ENCODE data around the gene GNG7.
"Not testable (repeated sequence)": the region's sequence is repeated elsewhere in the genome, so short reads cannot be mapped to it uniquely, and the experiment has no call there.

The GNG7 gene

DNA sequence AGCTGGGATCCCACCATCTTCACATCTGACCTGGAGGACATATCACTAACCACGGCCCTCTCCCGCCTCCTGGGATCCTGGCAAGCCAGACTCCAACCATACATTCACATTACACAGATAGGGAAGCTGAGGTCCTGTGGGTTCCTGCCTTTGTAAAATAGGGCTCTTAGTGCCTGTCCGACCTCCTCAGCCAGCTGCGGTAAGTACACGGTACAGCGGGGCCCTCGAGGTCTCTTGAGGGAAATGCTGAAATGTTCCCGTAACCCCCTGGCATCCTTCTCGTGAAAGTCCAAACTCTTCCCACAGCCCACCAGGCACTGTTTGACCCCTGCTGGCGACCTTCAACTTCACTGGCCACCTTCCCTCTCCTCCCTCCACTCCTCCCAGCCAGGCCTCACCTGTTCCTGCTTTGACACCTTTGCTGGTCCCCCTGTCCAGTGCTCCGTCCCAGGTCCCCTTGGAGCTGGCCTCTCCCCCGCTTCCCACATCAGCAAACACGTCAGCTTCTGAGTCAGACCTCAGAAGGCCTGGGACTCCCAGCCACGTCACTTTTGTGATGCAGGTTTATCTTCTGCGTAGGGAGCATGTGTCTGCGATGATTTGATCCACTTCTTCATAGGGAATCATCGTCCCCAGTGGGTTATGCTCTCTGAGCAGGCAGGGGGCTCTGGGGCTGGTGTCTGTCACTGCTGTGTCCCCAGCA, 8.8 kb upstream of the GNG7 start:
- DNase-seq: no peak

DNA sequence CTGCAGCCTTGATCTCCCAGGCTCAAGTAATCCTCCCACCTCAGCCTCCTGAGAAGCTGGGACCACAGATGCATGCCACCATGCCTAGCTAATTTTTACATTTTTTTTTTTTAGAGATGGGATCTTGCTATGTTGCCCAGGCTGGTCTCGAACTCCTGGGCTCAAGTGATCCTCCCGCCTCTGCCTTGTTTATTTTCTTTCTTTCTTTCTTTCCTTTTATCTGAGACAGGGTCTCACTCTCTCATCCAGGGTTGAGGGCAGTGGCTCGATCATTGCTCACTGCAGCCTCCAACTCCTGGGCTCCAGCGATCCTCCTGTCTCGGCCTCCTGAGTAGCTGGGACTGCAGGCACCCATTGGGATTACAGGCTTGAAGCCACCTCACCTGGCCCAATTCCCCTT, 3.8 kb upstream of the GNG7 start:
- no peak for DNase-seq

DNA sequence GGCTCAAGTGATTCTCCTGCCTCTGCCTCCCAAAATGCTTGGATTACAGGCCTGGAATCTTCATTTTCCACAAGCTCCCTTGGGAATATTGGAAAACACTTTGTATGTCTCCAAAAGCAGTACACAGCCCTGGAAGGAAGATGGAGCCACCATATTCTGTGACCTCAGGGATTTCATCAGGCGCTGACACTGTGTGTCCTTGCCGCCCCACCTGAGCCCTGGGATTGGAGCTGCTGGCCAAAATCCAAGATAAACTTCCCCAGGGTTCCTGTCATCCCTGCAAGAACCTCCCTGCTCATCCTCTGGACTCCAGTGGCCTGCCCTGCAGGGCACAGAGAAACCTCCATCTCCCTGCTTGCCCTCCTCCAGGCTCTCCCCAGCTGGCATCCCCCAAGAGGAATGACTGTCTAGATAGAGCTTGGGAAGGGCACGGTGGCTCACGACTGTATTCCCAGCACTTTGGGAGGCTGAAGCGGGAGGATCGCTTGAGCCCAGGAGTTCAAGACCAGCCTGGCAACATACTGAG, 1.3 kb upstream of the GNG7 start:
- DNase-seq: no peak

DNA sequence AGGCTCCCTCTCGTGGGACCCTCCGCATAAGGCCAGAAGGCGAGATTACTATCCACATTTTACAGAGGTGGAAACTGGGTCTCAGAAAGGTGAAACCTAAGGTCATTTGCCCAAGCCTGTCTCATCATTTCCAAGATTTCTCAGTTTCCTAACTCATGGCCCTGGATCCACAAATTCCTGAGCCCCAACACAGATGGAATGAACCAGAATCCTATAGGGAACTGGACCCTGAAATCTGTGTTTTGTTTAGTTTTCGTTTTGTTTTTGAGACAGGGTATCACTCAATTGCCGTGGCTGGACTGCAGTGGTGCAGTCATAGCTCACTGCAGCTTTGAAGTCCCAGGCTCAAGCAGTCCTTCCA, 563 bp upstream of the GNG7 start:
- no peak for DNase-seq

DNA sequence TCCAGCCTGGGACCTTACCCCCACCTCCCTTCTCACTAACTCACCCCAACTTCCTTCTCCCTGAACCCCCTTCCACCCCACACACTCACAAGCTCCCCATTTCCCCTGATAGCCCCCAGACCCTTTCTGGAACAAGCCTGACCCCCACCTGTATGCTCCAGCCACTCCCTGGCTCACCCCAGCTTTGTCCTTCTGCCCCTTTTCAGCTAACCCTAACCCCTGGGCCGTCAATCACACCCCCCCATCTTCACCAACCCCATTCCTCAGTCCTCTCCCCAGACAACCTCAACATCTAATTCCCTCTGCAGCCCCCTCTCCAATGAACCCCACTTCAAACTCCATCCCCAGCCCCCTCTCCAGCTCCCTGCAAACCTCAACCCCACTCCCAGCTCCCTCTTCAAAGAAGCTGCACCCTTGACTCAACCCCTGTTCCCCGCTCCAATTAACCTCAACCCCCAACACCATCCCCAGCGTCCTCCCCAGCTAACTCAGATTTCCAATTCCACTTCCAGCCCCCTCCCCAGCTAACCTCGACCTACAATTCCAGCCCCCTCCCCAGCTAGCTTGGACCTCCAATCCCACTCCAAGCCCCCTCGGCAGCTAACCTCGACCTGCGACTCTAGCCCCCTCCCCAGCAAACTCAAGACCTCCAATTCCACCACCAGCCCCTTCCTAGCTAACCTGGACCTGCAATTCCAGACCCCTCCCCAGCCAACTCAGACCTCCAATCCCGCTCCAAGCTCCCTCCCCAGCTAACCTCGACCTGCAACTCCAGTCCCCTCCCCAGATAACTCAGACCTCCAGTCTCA, 929 bp downstream of the GNG7 start:
- no peak for DNase-seq

DNA sequence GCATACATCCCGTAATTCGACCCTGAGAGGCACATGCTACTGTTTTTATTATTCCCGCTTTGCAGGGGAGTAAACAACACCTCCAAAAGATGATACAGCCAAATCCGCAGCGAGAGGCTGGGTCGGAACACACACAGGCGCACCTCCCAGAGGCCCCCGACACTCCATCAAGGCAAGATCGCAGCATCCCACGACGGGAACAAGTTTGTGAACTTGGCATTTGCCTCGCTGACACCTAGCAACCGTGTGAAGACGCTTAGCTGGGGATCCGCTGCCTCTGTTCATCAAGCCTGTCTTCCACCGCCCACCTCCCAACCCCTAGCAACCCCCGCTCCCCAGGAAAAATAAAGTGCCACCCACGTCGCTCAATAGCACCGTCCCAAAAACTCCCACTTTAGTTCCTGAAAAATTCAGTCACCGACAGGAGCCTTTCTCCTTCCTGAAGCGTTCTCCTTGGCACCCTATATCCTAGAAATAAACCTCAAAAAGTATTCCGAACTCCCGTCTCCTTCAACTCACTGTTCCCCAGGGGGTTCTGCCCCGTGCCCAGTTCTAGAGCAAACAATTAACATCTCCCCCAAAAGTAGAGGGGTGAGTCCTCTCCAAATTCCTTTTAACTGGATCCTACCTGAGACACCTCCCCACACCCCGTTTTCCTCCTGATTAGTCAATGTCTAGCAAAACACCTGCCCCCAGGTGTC, 1.7 kb downstream of the GNG7 start:
- no peak for DNase-seq

DNA sequence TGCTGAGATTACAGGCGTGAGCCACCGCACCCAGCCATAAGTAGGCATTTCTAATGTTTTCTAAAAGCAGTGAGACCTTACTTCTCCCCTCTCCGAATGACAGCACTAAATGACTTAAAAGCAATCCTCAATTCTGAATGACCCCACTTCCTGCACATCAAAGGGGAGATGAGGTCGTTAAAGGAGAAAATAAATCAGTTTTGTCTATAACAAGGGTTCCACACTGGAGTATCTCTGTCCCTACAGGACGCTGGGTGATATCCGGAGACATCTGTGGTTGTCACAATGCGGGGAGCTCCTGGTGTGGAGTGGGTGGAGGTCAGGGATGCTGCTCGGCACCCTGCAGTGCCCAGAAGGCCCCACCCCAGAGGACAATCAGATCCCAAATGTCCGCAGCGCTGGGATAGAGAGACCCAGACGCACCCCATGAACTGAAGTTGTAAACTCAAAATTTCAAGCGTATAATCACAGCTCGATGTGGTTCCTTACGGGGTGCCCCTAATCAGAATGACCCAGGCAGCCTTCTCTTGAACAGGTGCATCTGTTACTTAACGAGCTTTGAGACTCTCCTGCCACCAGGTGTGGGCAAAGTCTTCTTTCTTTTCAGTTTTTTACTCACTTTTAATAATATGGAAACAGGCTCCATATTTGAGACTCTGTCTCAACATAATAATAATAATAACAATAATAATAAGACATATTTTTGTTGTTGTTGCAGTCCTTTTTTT, 2.9 kb downstream of the GNG7 start:
- no peak for DNase-seq

DNA sequence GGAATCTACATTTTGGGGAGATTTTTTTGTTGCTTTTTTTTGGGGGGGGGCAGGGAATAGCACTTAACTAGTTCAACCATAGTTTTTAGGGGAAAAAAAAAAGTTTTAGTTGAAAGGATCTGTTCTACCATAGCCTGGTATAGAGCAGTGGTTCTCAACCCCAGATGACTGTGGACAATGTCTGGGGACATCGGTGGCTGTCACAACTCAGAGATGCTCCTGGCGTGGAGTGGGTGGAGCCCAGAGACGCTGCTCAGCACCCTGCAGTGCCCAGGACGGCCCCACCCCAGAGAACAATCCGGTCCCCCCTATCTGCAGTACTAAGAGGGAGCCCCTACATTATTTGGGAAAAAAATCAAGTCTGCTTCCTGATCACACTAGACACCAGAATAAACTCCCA, 8.3 kb downstream of the GNG7 start:
- no peak for DNase-seq

DNA sequence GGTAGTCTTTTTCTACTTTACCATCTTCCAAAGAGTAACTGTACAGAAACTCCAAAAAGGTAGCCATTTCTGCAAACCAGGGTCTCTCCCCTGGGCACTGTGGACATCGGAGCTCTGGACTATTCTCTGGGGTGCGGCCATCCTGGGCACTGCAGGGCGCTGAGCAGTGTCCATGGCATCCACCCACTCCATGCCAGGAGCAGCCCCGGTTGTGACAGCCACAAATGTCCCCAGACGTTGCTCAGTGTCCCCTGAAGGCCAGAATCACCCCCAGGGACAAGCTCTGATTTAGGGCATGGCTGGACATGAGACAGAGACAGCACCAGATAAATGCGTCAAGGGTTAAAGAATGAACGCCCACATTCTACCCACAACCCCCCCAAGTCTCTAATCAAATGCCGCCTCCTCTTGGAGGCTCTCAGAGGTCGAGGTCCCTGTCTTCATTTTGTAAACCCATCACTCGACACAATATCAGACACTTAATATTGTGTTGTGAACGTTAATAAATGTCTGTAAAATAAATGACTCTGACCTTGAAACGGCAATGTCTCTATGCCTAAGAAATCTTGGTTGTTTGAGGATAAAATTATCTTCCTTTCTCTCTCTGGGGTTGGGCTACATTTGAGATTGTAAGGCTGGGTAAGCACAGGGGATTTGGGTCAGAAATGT, 8.9 kb downstream of the GNG7 start:
- no peak for DNase-seq

DNA sequence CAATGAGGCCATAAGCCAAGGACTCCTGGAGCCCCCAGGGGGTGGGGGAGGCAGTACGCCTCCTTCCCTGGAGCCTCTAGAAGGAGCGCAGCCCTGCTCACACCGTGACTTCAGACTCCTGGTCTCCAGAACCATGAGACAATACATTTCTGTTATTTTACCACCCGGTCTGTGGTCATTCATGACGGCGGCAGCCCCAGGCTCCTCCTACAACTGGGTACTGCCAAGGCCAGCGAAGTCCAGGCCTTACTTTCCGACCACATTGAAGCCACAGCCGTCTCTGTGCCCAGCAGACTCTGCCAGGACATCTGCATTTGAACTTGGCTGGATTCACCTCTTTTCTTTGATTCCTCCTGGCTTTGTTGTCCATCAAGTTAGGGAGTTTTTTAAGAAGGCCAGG, 10.5 kb downstream of the GNG7 start:
- no peak for DNase-seq

DNA sequence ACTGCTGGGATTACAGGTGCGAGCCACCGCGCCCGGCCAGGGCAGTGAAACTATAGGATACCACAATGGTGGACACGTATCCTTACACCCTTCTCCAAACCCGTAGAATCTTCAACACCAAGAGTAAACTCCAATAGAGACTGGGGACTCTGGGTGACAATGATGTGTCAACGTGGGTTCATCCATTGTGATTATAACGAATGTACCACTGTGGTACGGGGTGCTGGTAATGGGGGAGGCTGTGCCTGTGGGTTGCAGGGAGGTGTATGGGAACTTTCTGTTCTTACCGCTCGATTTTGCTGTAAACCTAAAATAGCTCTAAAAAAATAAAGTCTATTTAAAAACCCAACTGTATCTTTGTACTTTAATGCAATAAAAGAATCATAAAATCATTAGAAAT, 11.6 kb downstream of the GNG7 start:
- DNase-seq: no peak

DNA sequence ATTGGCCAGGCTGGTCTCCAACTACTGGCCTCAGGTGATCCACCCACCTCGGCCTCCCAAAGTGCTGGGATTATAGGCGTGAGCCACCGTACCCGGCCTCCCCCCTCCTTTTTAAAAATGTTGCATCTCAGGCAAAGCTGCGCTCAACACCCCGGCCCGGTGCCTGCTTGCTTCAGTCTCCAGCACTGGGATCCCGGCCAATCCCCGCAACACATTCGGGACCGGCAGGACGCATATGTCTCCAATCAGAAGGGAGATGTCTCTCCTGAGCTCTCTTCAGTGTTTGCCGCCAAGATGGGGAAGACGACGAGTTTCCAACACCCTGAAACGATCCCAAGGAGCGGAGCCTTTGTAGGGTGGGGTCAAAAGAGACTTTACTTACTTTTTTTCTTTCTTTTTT, 16.1 kb downstream of the GNG7 start:
- DNase-seq: no peak

DNA sequence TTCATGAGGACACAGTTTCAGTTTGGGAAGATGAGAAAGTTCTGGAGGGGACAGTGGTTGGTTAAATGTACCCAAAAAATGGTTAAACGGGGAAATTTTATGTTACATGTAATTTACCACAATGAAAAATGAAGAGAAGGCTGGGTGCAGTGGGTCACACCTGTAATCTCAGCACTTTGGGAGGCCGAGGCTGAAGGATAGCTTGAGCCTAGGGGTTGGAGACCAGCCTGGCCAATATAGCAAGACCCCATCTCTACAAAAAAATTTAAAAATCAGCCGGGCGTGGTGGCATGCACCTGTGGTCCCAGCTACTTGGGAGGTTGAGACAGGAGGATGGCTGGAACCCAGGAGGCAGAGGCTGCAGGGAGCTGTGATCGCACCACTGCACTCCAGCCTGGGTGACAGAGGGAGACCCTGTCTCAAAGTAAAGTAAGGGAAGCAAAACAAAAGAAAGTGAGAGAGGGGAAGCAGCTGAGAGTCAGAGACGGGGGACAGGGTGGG, 17.2 kb downstream of the GNG7 start:
- DNase-seq: no peak

DNA sequence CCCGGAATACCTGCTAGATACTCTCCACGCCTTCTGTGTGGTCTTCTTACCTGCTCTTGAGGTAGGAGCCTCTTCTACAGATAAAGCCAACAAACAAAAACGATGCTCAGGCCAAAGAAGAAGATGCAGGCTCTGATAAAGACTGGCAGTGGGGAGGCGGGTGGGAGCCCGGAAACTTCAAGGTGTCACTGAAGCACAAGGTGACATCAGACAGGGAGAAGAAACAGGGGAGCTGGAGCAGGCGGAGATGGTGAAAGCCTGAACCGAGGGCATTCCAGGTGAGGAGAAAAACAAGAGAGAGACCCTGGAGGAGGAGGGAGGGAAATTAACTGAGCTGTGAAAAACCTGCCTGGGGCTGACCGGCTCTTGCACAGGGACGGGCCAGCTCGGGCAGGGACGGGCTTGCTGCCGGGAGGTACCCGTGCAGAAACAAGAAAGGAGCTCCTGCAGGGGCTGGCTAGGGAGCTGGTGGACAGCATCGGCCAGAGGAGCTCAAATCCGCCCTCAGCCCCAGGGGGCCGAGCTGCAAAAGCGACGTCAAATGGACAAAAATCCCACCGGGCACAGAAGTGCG, 19.0 kb downstream of the GNG7 start:
- no peak for DNase-seq

DNA sequence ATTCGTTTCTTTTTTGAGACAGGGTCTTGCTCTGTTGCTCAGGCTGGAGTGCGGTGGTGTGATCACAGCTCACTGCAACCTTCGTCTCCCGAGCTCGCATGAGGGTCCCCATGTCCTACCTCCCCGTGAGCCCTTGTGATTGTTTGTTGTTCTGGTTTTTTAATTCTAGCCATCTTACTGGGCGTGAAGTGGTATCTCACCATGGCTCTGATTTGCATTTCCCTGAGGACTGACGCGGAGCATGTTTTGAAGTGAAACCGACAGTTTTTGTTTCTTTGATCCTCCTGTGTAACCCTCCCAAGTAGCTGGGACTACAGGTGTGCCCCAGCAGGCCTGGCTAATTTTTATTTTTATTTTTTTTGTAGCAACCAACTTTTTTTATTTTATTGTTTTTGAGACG, 21.7 kb downstream of the GNG7 start:
- no peak for DNase-seq

DNA sequence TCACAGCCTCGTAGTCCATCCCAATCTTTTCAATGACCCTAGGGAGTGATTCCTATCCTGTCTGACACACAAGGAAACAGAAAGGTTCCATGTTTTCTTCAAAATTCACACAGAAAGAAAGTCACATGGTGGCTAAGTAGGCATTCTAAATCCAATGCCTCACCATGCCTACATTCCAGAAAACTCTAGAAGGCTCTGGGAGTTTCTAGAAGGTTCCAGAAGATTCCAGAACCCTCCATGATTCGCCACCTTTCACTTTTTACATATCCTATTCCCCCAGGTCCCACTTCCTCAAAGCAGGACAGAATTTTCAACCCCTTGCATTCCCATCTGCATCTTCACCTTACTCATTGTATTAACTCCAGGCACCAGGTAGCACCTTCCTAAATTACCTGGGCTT, 23.1 kb downstream of the GNG7 start:
- DNase-seq: no peak

DNA sequence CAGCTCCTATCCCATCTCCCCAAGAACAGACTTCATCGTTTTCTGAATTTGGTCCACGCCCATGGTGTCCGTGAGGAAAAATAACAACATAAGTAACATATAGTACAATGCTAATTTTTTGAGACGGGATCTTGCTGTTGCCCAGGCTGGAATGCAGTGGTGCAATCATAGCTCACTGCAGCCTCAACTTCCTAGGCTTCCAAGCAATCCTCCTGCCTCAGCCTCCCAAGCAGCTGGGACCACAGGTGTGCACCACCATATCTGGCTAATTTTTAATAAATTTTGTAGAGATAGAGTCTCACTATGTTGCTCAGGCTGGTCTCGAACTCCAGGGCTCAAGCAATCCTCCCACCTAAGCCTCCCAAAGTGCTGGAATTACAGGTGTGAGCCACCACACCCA, 23.5 kb downstream of the GNG7 start:
- not testable (repeated sequence) for DNase-seq

DNA sequence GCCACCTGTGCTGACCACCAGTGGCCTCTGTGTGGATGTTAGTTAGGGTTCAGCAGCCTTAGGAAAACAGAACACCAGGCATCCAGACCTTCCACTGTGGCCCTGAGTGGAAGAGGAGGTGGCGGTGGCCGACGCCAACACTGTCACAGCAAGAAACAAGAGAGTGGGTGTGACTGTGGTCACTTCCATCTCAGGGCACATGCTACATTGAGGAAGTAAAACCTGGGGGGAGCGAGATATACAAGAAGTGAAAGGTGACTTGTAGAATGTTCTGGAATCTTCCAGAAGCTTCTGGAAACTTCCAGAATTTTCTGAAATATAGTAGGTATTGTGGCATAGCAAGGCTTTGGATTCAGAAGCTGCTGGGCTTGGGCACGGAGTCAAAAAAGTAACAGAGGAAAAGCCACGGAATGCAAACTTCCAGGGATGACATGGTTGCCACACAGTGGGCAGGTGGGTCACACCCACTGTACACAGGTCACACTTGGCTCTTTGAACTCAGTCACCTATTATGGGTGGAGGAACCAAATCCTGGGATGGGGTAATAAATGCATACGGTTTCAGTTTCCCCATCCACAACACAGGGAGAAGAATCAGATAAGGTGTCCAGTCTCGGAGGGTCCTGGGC, 24.3 kb downstream of the GNG7 start:
- no peak for DNase-seq

DNA sequence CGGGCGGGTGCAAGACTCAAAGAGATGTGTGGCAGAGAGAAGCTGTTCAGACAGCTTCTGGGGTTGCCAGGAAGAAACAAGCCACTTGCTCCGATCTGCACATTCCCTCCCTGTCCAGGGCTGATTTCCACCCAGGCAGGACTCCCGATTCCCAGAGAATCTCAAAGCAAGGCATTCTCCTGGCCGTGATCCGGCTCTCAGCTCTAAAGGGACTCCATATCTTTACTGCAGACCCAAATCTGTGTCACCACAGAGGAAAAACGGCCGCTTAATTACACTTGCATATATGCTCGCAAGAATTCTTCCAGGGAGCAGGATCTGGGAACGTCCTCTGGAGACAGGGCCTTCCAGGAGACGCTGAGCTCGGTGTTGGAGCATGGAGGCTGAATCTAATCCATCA, 25.7 kb downstream of the GNG7 start:
- DNase-seq: no peak

DNA sequence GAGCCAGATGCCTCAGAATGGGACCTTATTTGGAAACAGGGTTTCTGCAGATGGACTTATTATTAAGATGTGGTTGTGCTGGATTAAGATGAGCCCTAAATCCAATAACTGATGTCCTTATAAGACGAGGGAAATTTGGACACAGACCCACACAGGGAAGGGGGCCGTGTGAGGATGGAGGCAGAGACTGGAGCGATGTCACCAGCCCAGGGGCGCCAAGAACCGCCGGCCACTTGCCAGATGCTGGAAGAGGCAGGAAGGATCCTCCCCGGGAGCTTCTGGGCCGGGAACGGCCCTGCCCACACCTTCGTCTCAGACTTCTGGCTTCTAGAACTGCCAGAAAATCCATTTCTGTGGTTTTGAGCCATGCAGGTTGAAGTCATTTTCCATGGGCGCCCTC, 26.6 kb downstream of the GNG7 start:
- DNase-seq: no peak

DNA sequence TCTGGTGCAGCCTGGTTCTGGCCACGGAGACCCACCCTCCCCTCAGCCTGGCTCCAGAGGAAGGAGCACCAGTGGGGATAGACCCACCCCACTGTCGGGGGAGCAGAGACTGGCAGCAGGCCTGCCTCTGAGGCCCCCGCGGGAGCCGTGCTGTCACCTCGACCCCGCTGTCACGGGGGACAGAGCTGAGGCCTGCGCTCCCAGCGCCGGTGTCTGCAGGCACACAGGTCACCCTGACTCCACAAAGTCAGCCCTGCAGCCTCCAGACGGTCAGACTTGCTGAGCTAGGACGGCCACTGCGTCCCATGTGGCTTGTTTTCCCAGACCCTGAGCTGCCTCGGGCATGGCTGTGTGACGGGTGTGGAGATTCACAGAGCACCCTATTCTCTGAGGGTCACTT, 32.3 kb downstream of the GNG7 start:
- no peak for DNase-seq

Data from NCI-H2227 treated with DMSO at 0.1 percent for 48 hours (cell line).